ENCODE results near the gene TMEM132D.

TMEM132D gene

GRCh38 chr12:129660946-129661345 is 242.9 kb downstream of the TMEM132D start:
- H2BK12ac ChIP-seq (ENCODE audit: low read length in 2 of 2) = no peak overlapping the region
- 48% methylated on average over 7 of the region's 7 CpGs for WGBS

DNA sequence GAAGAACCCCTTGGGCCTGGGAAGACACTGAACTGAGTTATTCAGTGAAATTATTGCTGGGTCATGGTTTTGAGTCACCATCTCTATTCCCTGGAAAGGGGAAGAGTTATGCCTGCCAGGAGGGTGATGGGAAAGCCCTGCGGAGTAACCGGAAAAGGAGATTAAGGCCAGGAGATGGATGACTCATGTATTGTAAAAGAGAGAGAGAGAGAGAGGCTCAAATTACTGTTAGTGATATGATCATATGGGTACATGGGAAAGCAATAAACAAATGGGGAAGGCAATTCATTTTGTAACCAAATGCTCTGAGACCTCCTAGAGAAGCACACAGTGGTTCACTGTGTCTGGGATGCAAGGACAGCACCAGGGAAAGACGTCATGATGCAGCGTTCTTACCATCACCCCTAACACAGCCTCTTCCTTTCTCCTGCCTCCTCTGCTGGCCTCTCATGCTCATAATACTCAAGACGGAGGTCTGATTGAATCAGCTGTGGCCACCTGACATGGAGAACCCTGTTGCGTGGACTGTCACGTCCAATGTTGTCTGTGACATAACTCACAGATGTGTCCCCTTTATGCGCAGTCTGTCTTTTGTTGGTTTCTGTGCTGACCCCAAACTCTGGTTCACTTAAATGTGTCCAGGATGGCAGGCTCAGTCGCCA is 243.7 kb downstream of the TMEM132D start:
- Histone ChIP-seq H3K4me2 (ENCODE audit: low read length, poor library complexity, severe bottlenecking) (no peak overlapping the region), H2BK120ac (ENCODE audit: low read depth, low read length) (no peak overlapping the region), H4K91ac (ENCODE audit: low read length) (no peak overlapping the region), H4K8ac (ENCODE audit: low read length) (no peak overlapping the region), H3K4me3 (ENCODE audit: insufficient read depth in 1 of 2, low read depth in 1 of 2, low read length in 2 of 2) (no peak overlapping the region), H3K9me3 (ENCODE audit: control insufficient read depth, low read length) (no peaks in the 10 kb centered on the region), H2BK5ac (ENCODE audit: low read depth, low read length, poor library complexity, severe bottlenecking) (no peak overlapping the region), H3K18ac (ENCODE audit: low read depth in 1 of 2, low read length in 2 of 2) (no peak overlapping the region), H2AK5ac (ENCODE audit: low read length, severe bottlenecking) (no peak overlapping the region), H2BK12ac (ENCODE audit: low read length in 2 of 2) (no peak overlapping the region), H3K23ac (ENCODE audit: low read length in 2 of 2) (no peak overlapping the region), H3K14ac (ENCODE audit: low read length in 2 of 2) (no peak overlapping the region), H3K27me3 (ENCODE audit: control insufficient read depth in 1 of 2, insufficient read depth in 1 of 2, low read length in 2 of 2) (no peaks in the 10 kb centered on the region), H3K4ac (ENCODE audit: low read depth in 1 of 2, low read length in 2 of 2) (no peak overlapping the region), H2AFZ (ENCODE audit: low read depth, low read length) (no peak overlapping the region), H3K36me3 (ENCODE audit: control insufficient read depth in 1 of 2, insufficient read depth in 2 of 2, low read depth in 1 of 2, low read length in 2 of 2) (no peaks in the 10 kb centered on the region), H3K27ac (ENCODE audit: low read length, poor library complexity, severe bottlenecking) (no peak overlapping the region), H3K4me1 (ENCODE audit: control insufficient read depth, insufficient read depth, low read depth, low read length) (no peaks in the 10 kb centered on the region), H3K9ac (ENCODE audit: low read length) (peak overlapping the region; percentile 38), H2BK15ac (ENCODE audit: low read depth, poor library complexity, severe bottlenecking) (no peak overlapping the region), H3K79me1 (replicated peaks; ENCODE audit: low read length, poor library complexity, severe bottlenecking) (no peaks in the 10 kb centered on the region)
- 87% methylated on average over 9 of the region's 9 CpGs for WGBS
- DNase-seq = no peak

More at GRCh38 chr12:129660946-129661345, 242.9 kb downstream of the TMEM132D start:
- no peak overlapping the region for H2BK5ac ChIP-seq (ENCODE audit: low read depth, low read length, poor library complexity, severe bottlenecking)
- H4K91ac ChIP-seq (ENCODE audit: low read length) = no peak overlapping the region
- no peak overlapping the region for H3K4me3 ChIP-seq (ENCODE audit: insufficient read depth in 1 of 2, low read depth in 1 of 2, low read length in 2 of 2)
- no peak overlapping the region for H4K8ac ChIP-seq (ENCODE audit: low read length)
- no peaks in the 10 kb centered on the region for H3K27me3 ChIP-seq (ENCODE audit: control insufficient read depth in 1 of 2, insufficient read depth in 1 of 2, low read length in 2 of 2)
- H2BK120ac ChIP-seq (ENCODE audit: low read depth, low read length) = no peak overlapping the region
- H3K9ac ChIP-seq (ENCODE audit: low read length) = no peak overlapping the region
- H3K4me1 ChIP-seq (ENCODE audit: control insufficient read depth, insufficient read depth, low read depth, low read length) = no peaks in the 10 kb centered on the region
- H3K79me1 ChIP-seq (replicated peaks; ENCODE audit: low read length, poor library complexity, severe bottlenecking) = no peaks in the 10 kb centered on the region
- H3K9me3 ChIP-seq (ENCODE audit: control insufficient read depth, low read length) = no peaks in the 10 kb centered on the region
- H3K18ac ChIP-seq (ENCODE audit: low read depth in 1 of 2, low read length in 2 of 2) = no peak overlapping the region
- H3K4ac ChIP-seq (ENCODE audit: low read depth in 1 of 2, low read length in 2 of 2) = no peak overlapping the region
- H3K36me3 ChIP-seq (ENCODE audit: control insufficient read depth in 1 of 2, insufficient read depth in 2 of 2, low read depth in 1 of 2, low read length in 2 of 2) = no peaks in the 10 kb centered on the region
- H3K14ac ChIP-seq (ENCODE audit: low read length in 2 of 2) = no peak overlapping the region
- H3K4me2 ChIP-seq (ENCODE audit: low read length, poor library complexity, severe bottlenecking) = no peak overlapping the region
- no peak for DNase-seq
- no peak overlapping the region for H2AK5ac ChIP-seq (ENCODE audit: low read length, severe bottlenecking)
- no peak overlapping the region for H3K23ac ChIP-seq (ENCODE audit: low read length in 2 of 2)
- no peak overlapping the region for H3K27ac ChIP-seq (ENCODE audit: low read length, poor library complexity, severe bottlenecking)
- no peak overlapping the region for H2BK15ac ChIP-seq (ENCODE audit: low read depth, poor library complexity, severe bottlenecking)
- no peak overlapping the region for H2AFZ ChIP-seq (ENCODE audit: low read depth, low read length)

DNA sequence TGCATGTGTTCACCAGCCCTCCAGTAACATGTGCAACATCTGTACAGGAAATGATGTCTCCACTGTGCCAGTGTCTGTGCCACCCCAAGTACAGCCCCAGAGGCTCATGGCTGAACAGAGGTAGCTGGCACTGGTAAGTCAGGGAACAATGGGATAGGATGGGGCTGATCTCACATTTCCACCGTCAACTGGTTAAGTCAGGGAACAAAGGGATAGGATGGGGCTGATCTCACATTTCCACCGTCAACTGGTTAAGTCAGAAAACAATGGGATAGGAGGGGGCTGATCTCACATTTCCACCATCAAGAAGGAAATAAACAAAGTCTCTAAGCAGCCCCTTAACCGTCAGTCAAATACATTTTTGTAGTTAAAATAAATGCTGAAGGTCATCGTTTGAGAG is 246.6 kb downstream of the TMEM132D start:
- no peak for DNase-seq
- WGBS = 85% methylated on average over 1 of the region's 4 CpGs

DNA sequence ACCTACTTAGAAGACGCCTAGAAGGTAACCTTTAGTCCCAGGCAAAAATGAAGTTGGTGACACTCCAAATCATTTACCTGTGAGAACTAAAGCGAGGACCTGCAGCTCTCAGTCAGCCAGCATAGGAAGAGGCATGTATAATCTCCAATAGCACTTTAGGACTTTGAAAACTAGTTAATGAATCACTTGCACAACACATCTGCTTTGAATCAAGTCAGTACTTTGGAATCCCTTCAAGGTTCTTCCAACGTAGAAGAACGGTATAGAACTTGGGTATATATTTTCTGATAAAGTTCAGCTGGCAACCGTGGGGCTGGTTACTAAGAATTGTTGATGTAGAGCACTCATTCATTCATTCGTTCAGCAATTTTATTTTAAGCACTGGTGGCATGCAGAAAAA is 251.9 kb downstream of the TMEM132D start:
- DNase-seq = no peak
- no peak overlapping the region for H2AFZ ChIP-seq (ENCODE audit: low read depth, low read length)
- WGBS = 80% methylated on average over 6 of the region's 6 CpGs
- H3K27ac ChIP-seq (ENCODE audit: low read length, poor library complexity, severe bottlenecking) = no peak overlapping the region
- no peak overlapping the region for H3K4me3 ChIP-seq (ENCODE audit: insufficient read depth in 1 of 2, low read depth in 1 of 2, low read length in 2 of 2)
- no peak overlapping the region for H3K4ac ChIP-seq (ENCODE audit: low read depth in 1 of 2, low read length in 2 of 2)
- H3K14ac ChIP-seq (ENCODE audit: low read length in 2 of 2) = no peak overlapping the region
- no peak overlapping the region for H3K9ac ChIP-seq (ENCODE audit: low read length)
- H3K9me3 ChIP-seq (ENCODE audit: control insufficient read depth, low read length) = peaks cover 9% of the 10 kb centered on the region
- no peak overlapping the region for H3K4me2 ChIP-seq (ENCODE audit: low read length, poor library complexity, severe bottlenecking)
- no peak overlapping the region for H2AK5ac ChIP-seq (ENCODE audit: low read length, severe bottlenecking)
- no peak overlapping the region for H2BK12ac ChIP-seq (ENCODE audit: low read length in 2 of 2)
- no peaks in the 10 kb centered on the region for H3K4me1 ChIP-seq (ENCODE audit: control insufficient read depth, insufficient read depth, low read depth, low read length)
- H2BK5ac ChIP-seq (ENCODE audit: low read depth, low read length, poor library complexity, severe bottlenecking) = no peak overlapping the region
- no peak overlapping the region for H4K91ac ChIP-seq (ENCODE audit: low read length)
- no peaks in the 10 kb centered on the region for H3K79me1 ChIP-seq (replicated peaks; ENCODE audit: low read length, poor library complexity, severe bottlenecking)
- H2BK120ac ChIP-seq (ENCODE audit: low read depth, low read length) = no peak overlapping the region
- H4K8ac ChIP-seq (ENCODE audit: low read length) = no peak overlapping the region
- H3K36me3 ChIP-seq (ENCODE audit: control insufficient read depth in 1 of 2, insufficient read depth in 2 of 2, low read depth in 1 of 2, low read length in 2 of 2) = no peaks in the 10 kb centered on the region
- no peaks in the 10 kb centered on the region for H3K27me3 ChIP-seq (ENCODE audit: control insufficient read depth in 1 of 2, insufficient read depth in 1 of 2, low read length in 2 of 2)
- H2BK15ac ChIP-seq (ENCODE audit: low read depth, poor library complexity, severe bottlenecking) = no peak overlapping the region
- no peak overlapping the region for H3K18ac ChIP-seq (ENCODE audit: low read depth in 1 of 2, low read length in 2 of 2)
- no peak overlapping the region for H3K23ac ChIP-seq (ENCODE audit: low read length in 2 of 2)

More for the DNA sequence above, 246.6 kb downstream of the TMEM132D start:
- H4K8ac ChIP-seq (ENCODE audit: low read length) = no peak overlapping the region
- H2BK12ac ChIP-seq (ENCODE audit: low read length in 2 of 2) = no peak overlapping the region
- H3K9ac ChIP-seq (ENCODE audit: low read length) = no peak overlapping the region
- H3K36me3 ChIP-seq (ENCODE audit: control insufficient read depth in 1 of 2, insufficient read depth in 2 of 2, low read depth in 1 of 2, low read length in 2 of 2) = no peaks in the 10 kb centered on the region
- no peak overlapping the region for H3K18ac ChIP-seq (ENCODE audit: low read depth in 1 of 2, low read length in 2 of 2)
- no peaks in the 10 kb centered on the region for H3K27me3 ChIP-seq (ENCODE audit: control insufficient read depth in 1 of 2, insufficient read depth in 1 of 2, low read length in 2 of 2)
- no peak overlapping the region for H3K27ac ChIP-seq (ENCODE audit: low read length, poor library complexity, severe bottlenecking)
- no peak overlapping the region for H2BK15ac ChIP-seq (ENCODE audit: low read depth, poor library complexity, severe bottlenecking)
- no peak overlapping the region for H4K91ac ChIP-seq (ENCODE audit: low read length)
- no peak overlapping the region for H3K4me3 ChIP-seq (ENCODE audit: insufficient read depth in 1 of 2, low read depth in 1 of 2, low read length in 2 of 2)
- H3K79me1 ChIP-seq (replicated peaks; ENCODE audit: low read length, poor library complexity, severe bottlenecking) = no peaks in the 10 kb centered on the region
- no peak overlapping the region for H3K23ac ChIP-seq (ENCODE audit: low read length in 2 of 2)
- H2AFZ ChIP-seq (ENCODE audit: low read depth, low read length) = no peak overlapping the region
- H2AK5ac ChIP-seq (ENCODE audit: low read length, severe bottlenecking) = no peak overlapping the region
- no peak overlapping the region for H3K4ac ChIP-seq (ENCODE audit: low read depth in 1 of 2, low read length in 2 of 2)
- H3K9me3 ChIP-seq (ENCODE audit: control insufficient read depth, low read length) = peaks cover 6% of the 10 kb centered on the region
- H3K14ac ChIP-seq (ENCODE audit: low read length in 2 of 2) = no peak overlapping the region
- no peak overlapping the region for H3K4me2 ChIP-seq (ENCODE audit: low read length, poor library complexity, severe bottlenecking)
- H3K4me1 ChIP-seq (ENCODE audit: control insufficient read depth, insufficient read depth, low read depth, low read length) = no peaks in the 10 kb centered on the region
- H2BK120ac ChIP-seq (ENCODE audit: low read depth, low read length) = no peak overlapping the region
- no peak overlapping the region for H2BK5ac ChIP-seq (ENCODE audit: low read depth, low read length, poor library complexity, severe bottlenecking)

Data from mesenchymal stem cell (in vitro differentiated cells and primary cell).